ENCODE measurements around the gene LRMDA. TPM values are rescaled to one million over a fixed set of nuclear protein-coding genes. Genes with fewer than 3 reads are reported as not detected.

LRMDA gene
- total and polyA plus RNA-seq, 10 of the 15 experiments (the other 5 are each of a cell fraction or from before 2014, with no cell fraction given) = 0.07 to 0.54 (median 0.29) TPM; not detected in 4

DNA sequence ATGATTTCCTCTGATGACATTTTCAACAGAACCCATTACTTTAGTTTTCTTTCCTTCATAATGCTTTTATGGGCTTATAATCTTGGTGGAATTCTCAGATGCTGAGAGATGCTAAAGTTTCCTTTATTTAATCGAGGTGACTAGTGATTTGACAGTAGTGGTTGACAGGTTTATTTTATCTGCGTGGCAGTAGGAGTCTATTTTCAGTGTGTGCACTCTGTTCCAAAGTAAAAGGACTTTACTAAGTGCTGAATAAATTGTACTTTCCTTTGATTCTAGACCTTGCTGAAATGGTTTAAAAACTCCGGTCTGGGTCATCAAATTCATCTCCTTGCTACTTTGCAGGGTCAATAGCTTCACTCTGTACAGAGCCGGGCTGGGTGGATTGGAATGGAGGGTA, 900.3 kb downstream of the LRMDA start:
- POLR2A ChIA-PET = no interaction called here
- SMC1A ChIA-PET (ENCODE audit: uncharacterized antibody, unreplicated experiment) = no interaction called here

More for the DNA sequence above, 900.3 kb downstream of the LRMDA start:
- Histone ChIP-seq H3K27me3 (replicated peaks in 1 of 2; ENCODE audit: control insufficient read depth in 2 of 2, insufficient read depth in 2 of 2, low read length in 1 of 2) (no peaks in the 10 kb centered on the region), H3K4me3 (no peak overlapping the region), H3K36me3 (ENCODE audit: control insufficient read depth in 2 of 2, insufficient read depth in 2 of 2, low read length in 1 of 2) (no peaks in the 10 kb centered on the region), H4K20me1 (ENCODE audit: control insufficient read depth, insufficient read depth) (no peaks in the 10 kb centered on the region), H2AFZ (ENCODE audit: control insufficient read depth, low read depth, low read length) (no peak overlapping the region), H3K27ac (ENCODE audit: control insufficient read depth, insufficient read depth) (no peak overlapping the region), H3K4me1 (ENCODE audit: control insufficient read depth, insufficient read depth, low read length) (no peaks in the 10 kb centered on the region), H3K4me2 (ENCODE audit: control insufficient read depth, insufficient read depth) (no peak overlapping the region), H3K9ac (ENCODE audit: control insufficient read depth, insufficient read depth, low read length) (no peak overlapping the region), H3K9me3 (replicated peaks; ENCODE audit: control insufficient read depth, insufficient read depth, low read length) (no peaks in the 10 kb centered on the region), H3K79me2 (ENCODE audit: control insufficient read depth, insufficient read depth, low read length) (no peaks in the 10 kb centered on the region)
- no peak for DNase-seq (ENCODE audit: low read depth, low spot score)
- in situ Hi-C loops (cut with MboI) (no loop called here), intact Hi-C loops (cut with micrococcal nuclease; ENCODE audit: unreplicated experiment) (no loop called here)
- ChIA-PET CTCF (no interaction called here), RAD21 (ENCODE audit: unreplicated experiment) (no interaction called here)
- no TSS peak for BruUV-seq (replicated peaks)
- WGBS (ENCODE audit: insufficient coverage, insufficient replicate concordance, low lambda C conversion rate, missing lambda C conversion rate) = 19% methylated on average over 4 of the region's 4 CpGs
- no peak for ATAC-seq
- FAIRE-seq = no peak
- TF ChIP-seq PAX5 (IDR thresholded peaks at IDR 0.05; ENCODE audit: borderline replicate concordance, low read depth, low read length) = no peak
- TF ChIP-seq HDAC2 (IDR thresholded peaks at IDR 0.05) = no peak
- TF ChIP-seq, protein P1, sequence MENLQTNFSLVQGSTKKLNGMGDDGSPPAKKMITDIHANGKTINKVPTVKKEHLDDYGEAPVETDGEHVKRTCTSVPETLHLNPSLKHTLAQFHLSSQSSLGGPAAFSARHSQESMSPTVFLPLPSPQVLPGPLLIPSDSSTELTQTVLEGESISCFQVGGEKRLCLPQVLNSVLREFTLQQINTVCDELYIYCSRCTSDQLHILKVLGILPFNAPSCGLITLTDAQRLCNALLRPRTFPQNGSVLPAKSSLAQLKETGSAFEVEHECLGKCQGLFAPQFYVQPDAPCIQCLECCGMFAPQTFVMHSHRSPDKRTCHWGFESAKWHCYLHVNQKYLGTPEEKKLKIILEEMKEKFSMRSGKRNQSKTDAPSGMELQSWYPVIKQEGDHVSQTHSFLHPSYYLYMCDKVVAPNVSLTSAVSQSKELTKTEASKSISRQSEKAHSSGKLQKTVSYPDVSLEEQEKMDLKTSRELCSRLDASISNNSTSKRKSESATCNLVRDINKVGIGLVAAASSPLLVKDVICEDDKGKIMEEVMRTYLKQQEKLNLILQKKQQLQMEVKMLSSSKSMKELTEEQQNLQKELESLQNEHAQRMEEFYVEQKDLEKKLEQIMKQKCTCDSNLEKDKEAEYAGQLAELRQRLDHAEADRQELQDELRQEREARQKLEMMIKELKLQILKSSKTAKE (IDR thresholded peaks at IDR 0.05; ENCODE audit: low read depth, poor library complexity, severe bottlenecking) = no peak
- TF ChIP-seq, protein P2, sequence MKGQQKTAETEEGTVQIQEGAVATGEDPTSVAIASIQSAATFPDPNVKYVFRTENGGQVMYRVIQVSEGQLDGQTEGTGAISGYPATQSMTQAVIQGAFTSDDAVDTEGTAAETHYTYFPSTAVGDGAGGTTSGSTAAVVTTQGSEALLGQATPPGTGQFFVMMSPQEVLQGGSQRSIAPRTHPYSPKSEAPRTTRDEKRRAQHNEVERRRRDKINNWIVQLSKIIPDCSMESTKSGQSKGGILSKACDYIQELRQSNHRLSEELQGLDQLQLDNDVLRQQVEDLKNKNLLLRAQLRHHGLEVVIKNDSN (IDR thresholded peaks at IDR 0.05; ENCODE audit: borderline replicate concordance, extremely low read length, insufficient read depth, low read depth, low read length) = no peak
- TF ChIP-seq SUPT20H (IDR thresholded peaks at IDR 0.05; ENCODE audit: borderline replicate concordance, control insufficient read depth, low read depth, low read length) = no peak
- TF ChIP-seq, protein P3, sequence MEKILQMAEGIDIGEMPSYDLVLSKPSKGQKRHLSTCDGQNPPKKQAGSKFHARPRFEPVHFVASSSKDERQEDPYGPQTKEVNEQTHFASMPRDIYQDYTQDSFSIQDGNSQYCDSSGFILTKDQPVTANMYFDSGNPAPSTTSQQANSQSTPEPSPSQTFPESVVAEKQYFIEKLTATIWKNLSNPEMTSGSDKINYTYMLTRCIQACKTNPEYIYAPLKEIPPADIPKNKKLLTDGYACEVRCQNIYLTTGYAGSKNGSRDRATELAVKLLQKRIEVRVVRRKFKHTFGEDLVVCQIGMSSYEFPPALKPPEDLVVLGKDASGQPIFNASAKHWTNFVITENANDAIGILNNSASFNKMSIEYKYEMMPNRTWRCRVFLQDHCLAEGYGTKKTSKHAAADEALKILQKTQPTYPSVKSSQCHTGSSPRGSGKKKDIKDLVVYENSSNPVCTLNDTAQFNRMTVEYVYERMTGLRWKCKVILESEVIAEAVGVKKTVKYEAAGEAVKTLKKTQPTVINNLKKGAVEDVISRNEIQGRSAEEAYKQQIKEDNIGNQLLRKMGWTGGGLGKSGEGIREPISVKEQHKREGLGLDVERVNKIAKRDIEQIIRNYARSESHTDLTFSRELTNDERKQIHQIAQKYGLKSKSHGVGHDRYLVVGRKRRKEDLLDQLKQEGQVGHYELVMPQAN (conservative IDR thresholded peaks at IDR 0.05) = no peak
- no peak for TF ChIP-seq IKZF1 (conservative IDR thresholded peaks at IDR 0.05)
- TF ChIP-seq ASH2L (IDR thresholded peaks at IDR 0.05; ENCODE audit: borderline replicate concordance, low read depth) = no peak
- TF ChIP-seq, protein P4, sequence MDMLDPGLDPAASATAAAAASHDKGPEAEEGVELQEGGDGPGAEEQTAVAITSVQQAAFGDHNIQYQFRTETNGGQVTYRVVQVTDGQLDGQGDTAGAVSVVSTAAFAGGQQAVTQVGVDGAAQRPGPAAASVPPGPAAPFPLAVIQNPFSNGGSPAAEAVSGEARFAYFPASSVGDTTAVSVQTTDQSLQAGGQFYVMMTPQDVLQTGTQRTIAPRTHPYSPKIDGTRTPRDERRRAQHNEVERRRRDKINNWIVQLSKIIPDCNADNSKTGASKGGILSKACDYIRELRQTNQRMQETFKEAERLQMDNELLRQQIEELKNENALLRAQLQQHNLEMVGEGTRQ (IDR thresholded peaks at IDR 0.05; ENCODE audit: borderline replicate concordance, low read depth, low read length) = no peak
- TF ChIP-seq ZNF217 (IDR thresholded peaks at IDR 0.05) = no peak
- no peak for TF ChIP-seq STAT3 (IDR thresholded peaks at IDR 0.05; ENCODE audit: low read depth, low read length)

Measured in GM12878 (cell line).